Panc1 (cell line): ENCODE measurements around the gene CCDC116.

ENCODE experiments used
- POLR2AphosphoS5 ChIP-seq: IDR thresholded peaks from 2 replicates; pipeline ENCODE4 v1.6.1; 2012; ENCODE audit warnings: mild to moderate bottlenecking, low read depth, low read length, moderate library complexity
- TCF7L2 ChIP-seq: IDR thresholded peaks from 2 replicates; pipeline ENCODE4 v1.6.1; 2011; ENCODE audit warnings: mild to moderate bottlenecking, low read depth, low read length, inconsistent platforms
- TF ChIP-seq, protein P1 (sequence below): fragments of 450-650 bp; IDR thresholded peaks from 2 replicates; pipeline ENCODE4 v1.5.1; 2017; ENCODE audit warnings: mild to moderate bottlenecking
- TF ChIP-seq, protein P2 (sequence below), 2 experiments: IDR thresholded peaks; 2 replicates each; pipeline ENCODE4 v1.6.1; 2011 to 2012; ENCODE audit warnings: low read depth in 2 of 2, control low read depth in 1 of 2, low read length in 1 of 2, mild to moderate bottlenecking in 1 of 2, moderate library complexity in 1 of 2; ENCODE audit not compliant: insufficient read depth in 1 of 2

DNA sequence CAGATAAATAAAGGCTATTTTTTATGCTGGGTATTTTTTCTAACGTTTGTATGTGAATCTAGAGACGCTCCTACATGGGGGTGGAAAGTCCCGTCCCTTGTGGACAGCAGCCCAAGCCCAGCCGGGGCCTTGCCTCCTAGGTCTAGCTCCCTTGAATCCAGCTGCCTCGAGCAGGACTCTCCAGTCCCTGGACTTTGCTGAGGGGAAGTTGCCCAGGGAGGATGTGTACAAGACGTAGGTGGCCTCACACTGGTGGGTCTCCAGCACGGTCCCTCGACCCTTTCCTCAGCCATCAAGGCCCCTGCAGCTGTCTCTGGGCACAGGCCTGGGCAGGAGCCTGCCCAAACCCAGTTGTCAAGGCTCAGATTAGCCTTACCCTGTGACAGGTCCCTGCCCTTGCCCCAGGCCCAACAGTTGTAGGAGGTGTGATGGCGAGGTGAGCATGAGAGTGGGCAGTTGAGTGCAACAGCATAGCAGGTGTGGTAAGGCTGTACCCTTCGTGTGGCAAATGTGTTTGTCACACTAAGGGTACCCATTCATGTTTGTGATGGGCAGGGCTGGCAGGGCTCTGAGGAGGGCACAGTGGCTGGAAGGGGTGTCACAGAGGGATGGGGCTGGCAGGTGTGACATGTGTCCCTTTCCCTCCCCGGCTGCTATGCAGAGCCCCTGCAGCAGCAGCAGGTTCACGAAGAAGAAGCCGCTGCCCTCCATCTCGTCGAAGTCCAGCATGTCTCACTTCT lies 3.4 kb downstream of the CCDC116 start:
- TF ChIP-seq, protein P1, sequence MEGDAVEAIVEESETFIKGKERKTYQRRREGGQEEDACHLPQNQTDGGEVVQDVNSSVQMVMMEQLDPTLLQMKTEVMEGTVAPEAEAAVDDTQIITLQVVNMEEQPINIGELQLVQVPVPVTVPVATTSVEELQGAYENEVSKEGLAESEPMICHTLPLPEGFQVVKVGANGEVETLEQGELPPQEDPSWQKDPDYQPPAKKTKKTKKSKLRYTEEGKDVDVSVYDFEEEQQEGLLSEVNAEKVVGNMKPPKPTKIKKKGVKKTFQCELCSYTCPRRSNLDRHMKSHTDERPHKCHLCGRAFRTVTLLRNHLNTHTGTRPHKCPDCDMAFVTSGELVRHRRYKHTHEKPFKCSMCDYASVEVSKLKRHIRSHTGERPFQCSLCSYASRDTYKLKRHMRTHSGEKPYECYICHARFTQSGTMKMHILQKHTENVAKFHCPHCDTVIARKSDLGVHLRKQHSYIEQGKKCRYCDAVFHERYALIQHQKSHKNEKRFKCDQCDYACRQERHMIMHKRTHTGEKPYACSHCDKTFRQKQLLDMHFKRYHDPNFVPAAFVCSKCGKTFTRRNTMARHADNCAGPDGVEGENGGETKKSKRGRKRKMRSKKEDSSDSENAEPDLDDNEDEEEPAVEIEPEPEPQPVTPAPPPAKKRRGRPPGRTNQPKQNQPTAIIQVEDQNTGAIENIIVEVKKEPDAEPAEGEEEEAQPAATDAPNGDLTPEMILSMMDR = no peak
- no peak for TF ChIP-seq POLR2AphosphoS5
- TF ChIP-seq, protein P2, sequence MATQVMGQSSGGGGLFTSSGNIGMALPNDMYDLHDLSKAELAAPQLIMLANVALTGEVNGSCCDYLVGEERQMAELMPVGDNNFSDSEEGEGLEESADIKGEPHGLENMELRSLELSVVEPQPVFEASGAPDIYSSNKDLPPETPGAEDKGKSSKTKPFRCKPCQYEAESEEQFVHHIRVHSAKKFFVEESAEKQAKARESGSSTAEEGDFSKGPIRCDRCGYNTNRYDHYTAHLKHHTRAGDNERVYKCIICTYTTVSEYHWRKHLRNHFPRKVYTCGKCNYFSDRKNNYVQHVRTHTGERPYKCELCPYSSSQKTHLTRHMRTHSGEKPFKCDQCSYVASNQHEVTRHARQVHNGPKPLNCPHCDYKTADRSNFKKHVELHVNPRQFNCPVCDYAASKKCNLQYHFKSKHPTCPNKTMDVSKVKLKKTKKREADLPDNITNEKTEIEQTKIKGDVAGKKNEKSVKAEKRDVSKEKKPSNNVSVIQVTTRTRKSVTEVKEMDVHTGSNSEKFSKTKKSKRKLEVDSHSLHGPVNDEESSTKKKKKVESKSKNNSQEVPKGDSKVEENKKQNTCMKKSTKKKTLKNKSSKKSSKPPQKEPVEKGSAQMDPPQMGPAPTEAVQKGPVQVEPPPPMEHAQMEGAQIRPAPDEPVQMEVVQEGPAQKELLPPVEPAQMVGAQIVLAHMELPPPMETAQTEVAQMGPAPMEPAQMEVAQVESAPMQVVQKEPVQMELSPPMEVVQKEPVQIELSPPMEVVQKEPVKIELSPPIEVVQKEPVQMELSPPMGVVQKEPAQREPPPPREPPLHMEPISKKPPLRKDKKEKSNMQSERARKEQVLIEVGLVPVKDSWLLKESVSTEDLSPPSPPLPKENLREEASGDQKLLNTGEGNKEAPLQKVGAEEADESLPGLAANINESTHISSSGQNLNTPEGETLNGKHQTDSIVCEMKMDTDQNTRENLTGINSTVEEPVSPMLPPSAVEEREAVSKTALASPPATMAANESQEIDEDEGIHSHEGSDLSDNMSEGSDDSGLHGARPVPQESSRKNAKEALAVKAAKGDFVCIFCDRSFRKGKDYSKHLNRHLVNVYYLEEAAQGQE (IDR thresholded peaks at IDR 0.05; ENCODE audit: insufficient read depth in 1 of 2, low read depth in 2 of 2, low read length in 1 of 2) = no peak
- TF ChIP-seq TCF7L2 = no peak
